PC-9 (cell line): ENCODE results near the gene BRD8. TPM values are rescaled to one million over a fixed set of nuclear protein-coding genes. Genes with fewer than 3 reads are reported as not detected.

Source experiments
- BruUV-seq: library from RNA; stranded (reverse); fragments of 400-500 nt; replicated peaks from 2 replicates; lab custom pipeline; 2021; lab: Mats Ljungman, UMichigan
- CTCF ChIA-PET: fragments of 300-600 bp; sonication (Branson Sonifier 250); formaldehyde crosslinking; loops from one replicate; lab custom pipeline; 2022; ENCODE audit warnings: antibody characterized with exemption; lab: Charles Lee
- POLR2A ChIA-PET: fragments of 300-600 bp; sonication (Branson Sonifier 250); formaldehyde crosslinking; loops from one replicate; lab custom pipeline; 2022; ENCODE audit warnings: antibody characterized with exemption; ENCODE audit not compliant: unreplicated experiment; lab: Charles Lee
- DNase-seq, 2 experiments: peaks; one replicate each; pipeline versions ENCODE4 v3.0.0 to v3.0.0-alpha.2; 2015 to 2022; ENCODE audit warnings: mixed read lengths in 1 of 2
- H2AFZ ChIP-seq: fragments of 200-600 bp; sonication (generic); 2 replicates; pipeline ENCODE4 v1.8.1; 2017; ENCODE audit warnings: antibody characterized with exemption
- H3F3A ChIP-seq: fragments of 200-600 bp; sonication (generic); 2 replicates; pipeline ENCODE4 v1.8.1; 2017; ENCODE audit warnings: antibody characterized with exemption, mild to moderate bottlenecking, low read depth; ENCODE audit not compliant: insufficient read depth
- H3K27ac ChIP-seq: fragments of 200-600 bp; sonication (generic); 2 replicates; pipeline ENCODE4 v1.6.1; 2016; ENCODE audit warnings: mixed run types
- H3K27me3 ChIP-seq: fragments of 200-600 bp; sonication (generic); 2 replicates; pipeline ENCODE4 v1.6.1; 2016; ENCODE audit warnings: low read depth, mixed run types; ENCODE audit not compliant: insufficient read depth
- H3K36me3 ChIP-seq: fragments of 200-600 bp; sonication (generic); 2 replicates; pipeline ENCODE4 v1.6.1; 2016; ENCODE audit warnings: low read depth, mixed run types
- H3K4me1 ChIP-seq: fragments of 200-600 bp; sonication (generic); replicated peaks from 2 replicates; pipeline ENCODE4 v1.6.1; 2016; ENCODE audit warnings: mixed run types; ENCODE audit not compliant: insufficient read depth
- H3K4me2 ChIP-seq: fragments of 200-600 bp; sonication (generic); 2 replicates; pipeline ENCODE4 v1.6.1; 2017; ENCODE audit warnings: mixed run types
- H3K4me3 ChIP-seq: fragments of 200-600 bp; sonication (generic); 2 replicates; pipeline ENCODE4 v1.6.1; 2016; ENCODE audit warnings: mixed run types
- H3K79me2 ChIP-seq: fragments of 200-600 bp; sonication (generic); 2 replicates; pipeline ENCODE4 v1.6.1; 2017; ENCODE audit warnings: low read depth, mixed run types
- H3K9me2 ChIP-seq: fragments of 200-600 bp; sonication (generic); 2 replicates; pipeline ENCODE4 v1.8.1; 2017; ENCODE audit warnings: mild to moderate bottlenecking; ENCODE audit not compliant: insufficient read depth
- H3K9me3 ChIP-seq: fragments of 200-600 bp; sonication (generic); 2 replicates; pipeline ENCODE4 v1.8.1; 2016; ENCODE audit warnings: low read depth; ENCODE audit not compliant: insufficient read depth
- H4K20me1 ChIP-seq: fragments of 200-600 bp; sonication (generic); 2 replicates; pipeline ENCODE4 v1.8.1; 2017; ENCODE audit not compliant: insufficient read depth
- CTCF ChIP-seq: fragments of 200-600 bp; sonication (generic); conservative IDR thresholded peaks from 2 replicates; pipeline ENCODE4 v1.6.1; 2017; ENCODE audit warnings: mixed run types, antibody characterized with exemption, mild to moderate bottlenecking, moderate library complexity
- EZH2 ChIP-seq: fragments of 200-600 bp; sonication (generic); IDR thresholded peaks from 2 replicates; pipeline ENCODE4 v1.8.0; 2017; ENCODE audit warnings: antibody characterized with exemption, low read depth
- intact Hi-C: fragments of 100-400 bp; cut with micrococcal nuclease; formaldehyde crosslinking; loops from one replicate; pipeline ENCODE4 v1.10.0; 2022; ENCODE audit not compliant: unreplicated experiment
- total RNA-seq: library from RNA; stranded (reverse); gene quantifications from 2 replicates; pipeline ENCODE4 v1.2.3, GENCODE V29; 2021

The BRD8 gene
- total RNA-seq, 1 experiment from 2014 or later: 171 TPM

GRCh38 chr5:138096997-138097828 lies 81.2 kb downstream of the BRD8 start:
- Histone ChIP-seq H3K9me3 (no peaks in the 10 kb centered on the region), H3F3A (no peaks in the 10 kb centered on the region), H3K79me2 (no peaks in the 10 kb centered on the region), H2AFZ (no peak overlapping the region), H3K27ac (no peak overlapping the region), H3K4me3 (no peak overlapping the region), H4K20me1 (no peaks in the 10 kb centered on the region), H3K4me2 (no peak overlapping the region), H3K27me3 (no peaks in the 10 kb centered on the region), H3K4me1 (no peaks in the 10 kb centered on the region), H3K36me3 (no peaks in the 10 kb centered on the region), H3K9me2 (no peaks in the 10 kb centered on the region)
- intact Hi-C loops: no loop called here
- no TSS peak for BruUV-seq
- no peak for DNase-seq
- ChIA-PET CTCF (no interaction called here), POLR2A (no interaction called here)
- TF ChIP-seq CTCF: no peak
- TF ChIP-seq EZH2: no peak

DNA sequence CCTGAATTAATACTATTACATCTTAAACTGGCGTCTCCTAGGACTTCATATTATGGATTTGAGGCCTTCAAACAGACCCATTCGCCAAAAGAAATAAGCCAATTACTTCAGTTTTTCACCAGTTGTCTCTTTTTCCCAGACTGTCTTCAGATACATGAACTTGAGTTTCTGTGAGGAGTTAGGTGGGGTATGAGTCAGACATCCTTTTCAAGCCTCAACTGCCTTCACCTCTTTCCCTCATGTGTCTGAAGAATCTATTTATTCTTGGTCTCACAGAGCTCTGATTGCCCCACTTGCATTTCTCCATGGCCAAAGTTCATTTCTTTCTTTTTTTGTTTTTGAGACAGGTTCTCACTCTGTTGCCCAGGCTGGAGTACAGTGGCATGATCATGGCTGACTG lies 82.1 kb downstream of the BRD8 start:
- no peak overlapping the region for H3K4me2 ChIP-seq
- BruUV-seq: no TSS peak
- no peaks in the 10 kb centered on the region for H3K79me2 ChIP-seq
- POLR2A ChIA-PET: no interaction called here
- H2AFZ ChIP-seq: no peak overlapping the region
- DNase-seq: no peak
- intact Hi-C loops: no loop called here
- no peak for TF ChIP-seq CTCF
- no peak for TF ChIP-seq EZH2
- H3K36me3 ChIP-seq: no peaks in the 10 kb centered on the region
- no peak overlapping the region for H3K27ac ChIP-seq
- H4K20me1 ChIP-seq: no peaks in the 10 kb centered on the region
- no peak overlapping the region for H3K4me3 ChIP-seq
- H3K9me2 ChIP-seq: no peaks in the 10 kb centered on the region
- H3K4me1 ChIP-seq: no peaks in the 10 kb centered on the region
- no peaks in the 10 kb centered on the region for H3F3A ChIP-seq
- CTCF ChIA-PET: no interaction called here
- no peaks in the 10 kb centered on the region for H3K27me3 ChIP-seq
- no peaks in the 10 kb centered on the region for H3K9me3 ChIP-seq

DNA sequence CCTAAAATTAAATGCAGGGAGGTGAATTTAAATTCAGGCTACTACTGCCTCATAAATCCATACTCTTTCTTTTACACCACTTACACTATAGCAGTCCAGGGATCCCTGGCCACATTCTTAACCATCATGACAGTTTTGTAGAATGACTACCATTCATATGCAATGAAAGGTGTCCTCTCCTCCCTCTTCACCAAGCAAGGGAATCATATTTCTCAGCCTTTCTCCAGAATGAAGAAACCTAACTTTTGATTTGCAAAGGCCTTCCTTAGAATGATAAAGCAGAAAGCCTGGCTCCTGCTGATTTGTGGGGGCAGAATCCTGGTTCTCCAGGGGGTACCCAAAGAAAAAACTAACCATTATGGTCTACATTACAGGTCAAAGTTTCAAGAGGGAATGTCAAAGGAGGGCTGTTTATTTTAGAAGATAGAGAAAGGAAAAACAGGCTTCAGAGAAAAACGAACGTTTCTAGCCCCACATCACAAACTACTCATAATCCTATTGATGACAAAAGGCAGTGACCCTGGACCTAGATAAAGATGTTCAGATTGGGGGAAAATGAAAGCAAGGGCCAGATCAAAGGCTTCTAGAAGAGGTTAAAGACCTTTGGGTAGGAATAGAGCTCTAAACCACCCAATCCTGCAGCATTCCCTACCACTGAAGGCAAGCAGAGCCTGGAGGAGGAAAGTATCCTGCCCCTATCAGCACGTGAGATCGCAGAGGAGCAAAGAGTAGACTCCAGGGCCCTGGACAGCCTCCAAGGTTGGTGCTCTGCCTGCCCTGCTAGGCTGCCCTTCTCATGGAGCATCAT lies 83.1 kb downstream of the BRD8 start:
- TF ChIP-seq CTCF: no peak
- no peak for TF ChIP-seq EZH2
- POLR2A ChIA-PET: no interaction called here
- no TSS peak for BruUV-seq
- Histone ChIP-seq H3K36me3 (no peaks in the 10 kb centered on the region), H3K9me2 (no peaks in the 10 kb centered on the region), H3K4me2 (no peak overlapping the region), H3K9me3 (no peaks in the 10 kb centered on the region), H3K27ac (no peak overlapping the region), H3F3A (no peaks in the 10 kb centered on the region), H2AFZ (no peak overlapping the region), H3K4me1 (no peaks in the 10 kb centered on the region), H3K79me2 (no peaks in the 10 kb centered on the region), H3K27me3 (no peaks in the 10 kb centered on the region), H3K4me3 (no peak overlapping the region), H4K20me1 (no peaks in the 10 kb centered on the region)
- DNase-seq: no peak
- CTCF ChIA-PET: no interaction called here
- intact Hi-C loops: no loop called here
